Measurements from ENCODE around the gene RCSD1.
A peak's percentile ranks its signal among the peaks of the same experiment; 100 is the strongest.
"Not testable (repeated sequence)": the region's sequence is repeated elsewhere in the genome, so short reads cannot be mapped to it uniquely, and the experiment has no call there.

The RCSD1 gene

GRCh38 chr1:167714439-167715156, 84.6 kb downstream of the RCSD1 start:
- peak; percentile 65 for DNase-seq (ENCODE audit: low spot score)

DNA sequence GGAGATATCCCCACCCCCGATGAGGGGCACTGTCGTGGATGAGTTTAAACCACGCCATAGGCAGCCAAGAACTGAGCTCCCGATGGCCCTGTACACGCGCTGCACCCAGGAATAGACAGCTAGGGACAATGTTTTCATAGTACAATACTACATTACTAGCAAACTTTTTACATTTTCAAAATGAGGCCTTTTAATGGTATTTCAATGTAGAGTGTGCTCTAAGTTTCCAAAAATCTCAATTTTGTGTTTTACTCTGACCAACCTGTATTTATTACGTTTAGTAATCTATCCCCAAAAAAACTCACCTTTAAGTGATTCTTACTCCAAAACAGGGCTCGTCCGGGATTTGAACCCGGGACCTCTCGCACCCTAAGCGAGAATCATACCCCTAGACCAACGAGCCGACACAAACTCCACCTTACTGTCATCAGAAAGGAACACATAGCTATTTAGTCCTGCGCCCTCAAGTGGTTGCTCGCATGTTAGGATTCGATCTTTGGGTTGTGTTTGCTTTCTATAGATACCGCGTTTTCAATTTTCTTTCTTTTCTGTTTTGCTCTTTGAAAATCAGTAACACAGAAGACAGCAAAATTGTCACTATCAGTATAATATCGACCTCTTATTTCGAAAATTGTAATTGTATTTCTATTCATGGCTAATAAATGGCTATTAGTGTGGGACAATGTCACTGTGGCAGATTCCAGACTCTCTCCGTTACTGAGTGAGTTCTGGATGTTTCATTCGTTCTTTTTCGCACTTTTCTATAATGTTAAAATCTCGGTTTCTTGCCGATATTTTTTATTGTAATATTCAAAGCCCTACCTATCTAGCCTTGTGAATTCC, 85.3 kb downstream of the RCSD1 start:
- peak; percentile 62 for DNase-seq (ENCODE audit: low spot score)

GRCh38 chr1:167716000-167716271, 85.9 kb downstream of the RCSD1 start:
- no peak for DNase-seq (ENCODE audit: low spot score)

DNA sequence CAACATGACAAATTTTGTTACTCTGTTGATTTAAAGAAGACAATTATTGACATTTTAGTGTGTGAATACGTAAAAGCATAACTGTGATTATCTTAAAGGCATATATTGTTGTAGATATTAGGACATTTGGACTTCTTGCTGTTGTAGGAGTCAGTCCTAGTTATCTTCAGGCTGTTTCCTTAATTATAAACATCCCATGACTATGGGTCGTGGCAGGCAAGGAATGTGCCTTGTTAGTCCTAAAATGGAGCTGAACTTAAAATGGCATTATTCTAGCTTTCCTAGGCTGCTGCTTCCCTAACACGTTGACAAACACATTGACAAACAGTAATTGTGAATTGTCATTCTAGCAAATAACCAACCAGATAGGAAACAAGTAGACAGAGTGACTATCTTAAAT, 87.3 kb downstream of the RCSD1 start:
- DNase-seq (ENCODE audit: low spot score) = no peak

- DNase-seq (ENCODE audit: low spot score) = no peak
These were observed 89.1 kb downstream of the RCSD1 start for GRCh38 chr1:167718914-167719691.

DNA sequence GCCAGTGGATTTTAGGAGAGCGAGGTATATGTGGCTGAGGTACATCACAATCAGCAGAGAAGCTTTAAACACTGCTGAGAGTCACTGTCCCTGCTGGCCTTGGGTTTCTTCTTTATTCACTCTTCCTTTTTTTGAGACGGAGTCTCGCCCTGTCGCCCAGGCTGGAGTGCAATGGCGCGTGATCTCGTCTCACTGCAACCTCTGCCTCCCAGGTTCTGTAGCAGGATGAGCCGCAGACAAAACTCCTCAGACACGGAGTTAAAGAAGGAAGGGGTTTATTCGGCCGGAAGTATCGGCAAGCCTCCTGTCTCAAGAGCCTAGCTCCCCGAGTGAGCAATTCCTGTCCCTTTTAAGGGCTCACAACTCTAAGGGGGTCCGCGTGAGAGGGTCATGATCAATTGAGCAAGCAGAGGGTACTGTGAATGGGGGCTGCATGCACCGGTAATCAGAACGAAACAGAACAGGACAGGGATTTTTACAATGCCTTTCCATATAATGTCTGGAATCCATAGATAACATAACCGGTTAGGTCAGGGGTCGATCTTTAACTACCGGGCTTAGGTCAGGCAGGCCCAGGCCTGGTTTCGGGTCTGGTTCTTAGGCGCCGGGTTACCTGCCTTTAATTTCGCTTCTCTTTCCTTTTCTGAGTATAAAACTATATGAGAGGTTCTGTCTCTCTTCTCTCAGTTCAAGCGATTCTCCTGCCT, 89.8 kb downstream of the RCSD1 start:
- DNase-seq (ENCODE audit: low spot score) = not testable (repeated sequence)

DNA sequence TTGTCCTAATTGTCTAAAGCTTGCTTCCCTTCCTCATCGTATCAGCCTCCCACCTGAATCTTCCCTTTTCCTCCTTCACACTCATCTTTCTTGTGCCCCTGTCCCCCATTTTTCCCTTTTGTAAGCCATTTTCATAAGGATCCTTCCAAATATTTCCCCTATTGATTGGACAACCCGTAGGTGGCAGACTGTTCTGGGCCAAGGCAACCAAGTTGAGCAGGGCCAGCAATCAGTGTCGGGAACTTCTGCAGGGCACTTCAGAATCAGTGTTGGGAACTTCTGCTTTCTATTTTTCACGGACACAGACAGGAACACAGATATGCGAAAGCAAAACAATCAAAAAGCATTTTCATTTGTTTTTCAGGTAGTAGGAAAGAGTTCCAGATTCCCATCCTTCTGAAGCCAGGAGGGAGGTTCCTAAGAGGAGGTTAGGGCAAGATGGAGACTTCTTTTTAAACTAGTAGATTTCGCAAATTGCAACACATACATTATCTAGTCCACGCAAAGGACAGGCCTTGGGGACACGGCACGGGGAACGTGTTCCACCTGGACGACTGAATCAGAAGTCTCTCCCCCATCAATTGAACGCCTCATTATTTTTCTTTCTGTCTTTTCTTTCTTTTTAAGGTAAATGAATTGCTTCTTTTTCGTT, 91.1 kb downstream of the RCSD1 start:
- no peak for DNase-seq (ENCODE audit: low spot score)

DNA sequence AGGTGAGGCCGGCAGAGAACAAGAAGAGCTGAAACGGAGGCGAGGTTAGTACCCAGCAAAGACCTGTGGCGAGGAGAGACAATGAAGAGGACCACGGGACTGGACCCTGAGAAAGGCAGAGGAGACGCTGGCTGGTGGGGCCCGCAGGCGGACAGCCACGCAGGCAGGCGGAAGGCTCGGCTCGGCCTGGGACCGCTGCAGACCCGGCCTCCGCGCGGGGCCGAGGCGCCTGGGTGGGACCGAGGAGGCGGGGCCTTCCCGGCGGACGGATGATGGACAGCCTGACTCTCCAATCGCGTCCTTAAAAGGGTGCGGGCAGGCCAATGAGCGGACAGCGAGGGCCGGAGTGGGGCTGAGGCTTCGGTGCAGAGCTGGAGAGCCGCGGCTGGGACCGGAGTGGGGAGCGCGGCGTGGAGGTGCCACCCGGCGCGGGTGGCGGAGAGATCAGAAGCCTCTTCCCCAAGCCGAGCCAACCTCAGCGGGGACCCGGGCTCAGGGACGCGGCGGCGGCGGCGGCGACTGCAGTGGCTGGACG, 91.7 kb downstream of the RCSD1 start, which contains the start of gene MPZL1:
MPZL1 (plus strand) TSS at position 366 of the 535 bp plus-strand sequence. CDS start 170 bp downstream, outside the sequence.
- DNase-seq (ENCODE audit: low spot score) = peak; percentile 97

DNA sequence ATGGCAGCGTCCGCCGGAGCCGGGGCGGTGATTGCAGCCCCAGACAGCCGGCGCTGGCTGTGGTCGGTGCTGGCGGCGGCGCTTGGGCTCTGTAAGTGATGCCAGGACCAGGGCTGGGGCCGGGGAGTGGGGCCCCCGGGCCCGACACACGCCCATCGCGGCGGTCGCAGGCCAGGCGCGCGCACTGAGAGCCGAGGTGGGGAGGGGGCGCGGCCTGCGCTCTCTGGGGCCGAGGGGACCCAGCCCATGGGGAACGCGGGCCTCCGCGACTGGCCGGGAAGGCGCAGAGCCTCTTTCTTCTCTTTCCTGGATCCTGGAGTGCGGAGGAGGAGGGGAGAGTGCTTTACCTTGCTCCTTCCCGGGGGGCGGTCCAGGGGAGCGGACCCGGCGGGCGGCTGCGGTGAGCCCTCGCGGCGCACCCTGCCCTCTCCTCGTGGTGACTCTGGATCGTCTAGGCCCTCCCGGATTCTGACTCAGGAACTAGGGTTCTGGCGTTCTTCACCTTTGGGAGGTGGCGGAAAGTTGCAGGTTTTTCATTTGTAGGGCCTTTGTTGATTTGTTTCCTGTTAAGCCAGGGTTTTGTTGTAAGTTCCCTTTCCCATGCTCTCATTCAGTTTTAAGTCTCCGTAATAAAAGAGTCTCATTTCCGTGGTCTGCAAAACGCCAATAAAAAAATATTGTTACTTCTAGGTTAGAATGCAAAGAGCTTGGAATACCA, 92.3 kb downstream of the RCSD1 start:
- DNase-seq (ENCODE audit: low spot score) = peak; percentile 78

- DNase-seq (ENCODE audit: low spot score) = no peak
These were observed 92.8 kb downstream of the RCSD1 start for GRCh38 chr1:167722870-167723251.

DNA sequence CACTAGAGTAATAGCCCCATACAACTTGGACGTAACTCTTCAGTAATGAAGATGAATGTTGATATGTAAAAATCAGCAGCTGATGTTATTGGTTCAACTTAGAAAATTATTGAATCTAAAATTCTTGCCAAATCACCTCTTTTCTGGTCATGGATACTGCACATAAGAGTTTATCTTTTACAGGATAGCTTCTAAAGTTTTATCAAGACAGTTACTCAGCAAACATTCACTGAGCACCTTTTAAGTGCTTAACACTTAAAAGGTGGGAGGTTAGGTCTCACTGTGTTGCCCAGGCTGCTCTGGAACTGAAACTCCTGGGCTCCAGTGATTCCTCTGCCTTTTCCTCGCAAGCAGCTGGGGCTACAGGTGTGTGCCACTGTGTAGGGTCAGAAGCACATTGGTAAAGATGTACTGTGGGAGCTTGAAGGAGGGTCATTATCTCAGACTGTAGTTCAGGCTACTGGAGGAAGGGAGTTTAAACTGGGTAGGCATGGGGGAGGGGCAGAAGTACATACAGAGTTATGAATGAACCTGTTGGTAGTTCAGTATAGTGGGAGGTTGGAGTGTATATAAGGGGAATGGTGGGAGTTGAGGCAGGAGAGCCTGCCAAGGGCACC, 93.8 kb downstream of the RCSD1 start:
- DNase-seq (ENCODE audit: low spot score) = no peak

DNA sequence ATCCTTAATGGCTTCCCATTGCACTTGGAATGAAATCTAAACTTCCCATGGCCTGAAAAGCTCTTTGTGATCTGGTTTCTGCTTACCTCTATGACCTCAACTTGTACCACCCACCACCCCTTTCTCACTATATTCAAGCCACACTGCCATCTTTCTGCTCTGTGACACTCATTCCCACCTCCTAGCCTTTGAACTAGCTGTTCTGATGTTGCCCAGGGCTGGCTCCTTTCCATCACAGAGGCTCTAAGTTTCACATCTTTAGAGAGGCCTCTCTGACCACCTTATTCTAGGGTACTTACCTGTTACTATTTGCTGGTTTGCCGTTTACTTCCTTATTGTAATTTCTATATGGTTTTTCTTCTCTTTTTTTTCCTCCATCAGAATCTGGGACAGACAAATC, 96.0 kb downstream of the RCSD1 start:
- no peak for DNase-seq (ENCODE audit: low spot score)

DNA sequence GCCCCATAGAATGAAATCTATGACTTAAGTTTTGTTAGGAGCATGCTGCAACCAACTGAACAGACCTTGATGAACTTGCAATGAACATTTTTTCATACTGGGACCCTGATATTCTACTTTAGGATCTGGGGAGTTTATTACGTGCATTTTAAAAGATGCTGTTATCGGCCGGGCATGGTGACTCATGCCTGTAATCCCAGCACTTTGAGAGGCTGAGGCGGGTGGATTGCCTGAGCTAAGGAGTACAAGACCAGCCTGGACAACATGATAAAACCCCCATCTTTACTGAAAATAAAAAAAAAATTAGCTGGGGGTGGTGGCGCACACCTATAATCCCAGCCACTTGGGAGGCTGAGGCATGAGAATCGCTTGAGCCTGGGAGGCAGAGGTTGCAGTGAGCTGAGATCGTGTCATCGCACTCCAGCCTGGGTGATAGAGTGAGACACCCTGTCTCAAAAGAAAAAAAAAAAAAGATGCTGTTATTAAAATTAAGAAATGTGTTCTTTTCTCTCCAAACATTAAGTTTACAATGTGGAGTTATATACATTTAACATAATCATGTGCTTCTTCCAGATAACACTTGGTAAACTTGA, 98.9 kb downstream of the RCSD1 start:
- DNase-seq (ENCODE audit: low spot score) = no peak

DNA sequence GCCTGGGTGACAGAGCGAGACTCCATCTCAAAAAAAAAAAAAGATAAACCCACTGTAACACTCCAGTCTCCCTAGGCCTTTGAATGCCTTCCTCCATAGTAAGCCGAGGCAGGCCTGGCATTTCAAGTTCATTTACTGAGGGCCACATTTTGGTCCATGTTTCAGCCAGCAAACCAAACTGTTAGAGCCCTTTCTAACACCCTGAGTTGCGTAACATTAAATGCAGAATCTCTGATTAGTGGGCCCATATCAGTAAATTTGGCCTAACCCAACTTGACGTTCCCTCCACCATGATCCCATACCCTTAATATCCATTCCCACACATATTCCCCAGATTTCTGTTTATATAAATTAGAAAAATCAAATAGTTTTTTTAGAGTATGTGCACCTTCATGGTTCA, 104.2 kb downstream of the RCSD1 start:
- no peak for DNase-seq (ENCODE audit: low spot score)

GRCh38 chr1:167734841-167735240, 104.8 kb downstream of the RCSD1 start:
- DNase-seq (ENCODE audit: low spot score) = no peak

DNA sequence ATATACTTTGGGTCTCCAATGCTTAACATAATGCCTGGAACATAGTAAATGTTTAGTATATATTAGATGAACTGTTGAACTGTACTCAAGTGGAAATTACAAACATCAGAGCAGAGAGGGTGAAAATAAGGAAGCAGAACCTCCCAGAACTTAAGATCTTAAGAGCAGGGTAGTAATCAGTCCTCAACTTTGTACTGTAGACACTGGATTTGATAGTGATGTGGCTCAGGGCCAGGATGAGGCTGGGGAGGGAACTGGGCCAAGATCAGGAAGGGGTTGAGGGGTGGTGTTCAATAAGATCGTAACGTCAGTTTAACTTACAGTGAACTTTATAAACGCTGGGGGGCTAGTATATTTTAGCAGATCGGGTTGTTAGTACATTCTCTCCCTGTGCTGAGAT, 107.1 kb downstream of the RCSD1 start:
- no peak for DNase-seq (ENCODE audit: low spot score)

DNA sequence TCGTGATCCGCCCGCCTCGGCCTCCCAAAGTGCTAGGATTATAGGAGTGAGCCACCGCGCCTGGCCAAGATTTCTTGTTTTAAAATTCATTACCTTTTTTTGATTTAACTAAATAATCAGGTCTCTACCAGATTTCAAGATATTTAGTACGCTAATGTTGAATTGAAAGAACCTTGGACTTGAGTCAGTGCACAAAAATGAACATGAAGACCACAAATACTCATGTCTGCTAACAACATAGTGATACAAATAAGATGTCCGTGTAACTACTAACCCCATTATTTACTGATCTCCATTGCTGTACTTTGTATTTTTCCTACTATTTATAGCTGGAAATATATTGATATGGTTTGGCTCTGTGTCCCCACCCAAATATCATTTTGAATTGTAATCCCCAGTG, 108.1 kb downstream of the RCSD1 start:
- no peak for DNase-seq (ENCODE audit: low spot score)

- DNase-seq (ENCODE audit: low spot score) = no peak
These were observed 109.7 kb downstream of the RCSD1 start for GRCh38 chr1:167739752-167740151.

DNA sequence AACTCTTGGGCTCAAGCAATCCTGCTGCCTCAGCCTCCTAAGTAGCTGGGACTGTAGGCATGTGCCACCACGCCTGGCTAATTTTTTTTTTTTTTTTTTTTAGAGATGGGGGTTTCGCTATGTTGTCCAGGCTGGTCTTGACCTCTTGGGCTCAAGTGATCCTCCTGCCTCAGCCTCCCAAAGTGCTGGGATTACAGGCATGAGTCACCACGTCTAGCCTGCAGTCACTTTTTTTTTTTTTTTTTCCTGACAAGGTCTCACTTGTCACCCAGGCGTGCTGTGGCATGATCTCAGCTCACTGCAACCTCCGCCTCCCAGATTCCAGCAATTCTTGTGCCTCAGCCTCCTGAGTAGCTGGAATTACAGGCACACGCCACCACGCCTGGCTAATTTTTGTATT, 111.1 kb downstream of the RCSD1 start:
- not testable (repeated sequence) for DNase-seq (ENCODE audit: low spot score)

All from iPS-NIHi11 (cell line).